Esophagus squamous epithelium (tissue), 4 donors: ENCODE data around the gene CACNA1B.

Experiments
- POLR2A ChIP-seq, 4 donors: fragments of 450-650 bp; IDR thresholded peaks; one replicate each; pipeline ENCODE4 v1.6.1; 2017; ENCODE audit warnings: antibody characterized with exemption in 4 of 4, mild to moderate bottlenecking in 4 of 4, moderate library complexity in 3 of 4
- TF ChIP-seq, protein P1 (sequence below), 6 experiments: fragments of 450-650 bp in 4 of 6; fragments of 200-600 bp in 2 of 6; sonication (generic) in 2 of 6; IDR thresholded peaks; one replicate each; pipeline ENCODE4 v1.5.1; 2016 to 2019; ENCODE audit warnings: antibody characterized with exemption in 6 of 6, mild to moderate bottlenecking in 4 of 6, moderate library complexity in 4 of 6

DNA sequence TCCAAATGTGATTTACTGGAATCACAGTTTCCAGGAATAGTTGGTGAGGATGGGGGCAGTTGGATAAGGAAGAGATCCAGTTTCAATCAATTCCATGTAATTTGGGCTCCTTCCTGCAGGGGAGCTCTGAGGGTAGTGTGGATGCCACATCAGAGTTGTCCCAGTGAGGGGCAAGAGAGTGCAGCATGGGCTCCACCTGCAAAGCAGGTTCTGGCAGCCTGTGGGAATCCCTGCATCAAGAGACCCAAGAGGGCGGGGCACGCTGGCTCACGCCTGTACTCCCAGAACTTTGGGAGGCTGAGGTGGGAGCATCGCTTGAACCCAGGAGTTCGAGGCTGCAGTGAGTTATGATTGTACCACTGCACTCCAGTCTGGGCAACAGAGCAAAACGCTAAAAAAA is 188.5 kb downstream of the CACNA1B start:
- TF ChIP-seq POLR2A (IDR thresholded peaks at IDR 0.05): no peak
- TF ChIP-seq, protein P1, sequence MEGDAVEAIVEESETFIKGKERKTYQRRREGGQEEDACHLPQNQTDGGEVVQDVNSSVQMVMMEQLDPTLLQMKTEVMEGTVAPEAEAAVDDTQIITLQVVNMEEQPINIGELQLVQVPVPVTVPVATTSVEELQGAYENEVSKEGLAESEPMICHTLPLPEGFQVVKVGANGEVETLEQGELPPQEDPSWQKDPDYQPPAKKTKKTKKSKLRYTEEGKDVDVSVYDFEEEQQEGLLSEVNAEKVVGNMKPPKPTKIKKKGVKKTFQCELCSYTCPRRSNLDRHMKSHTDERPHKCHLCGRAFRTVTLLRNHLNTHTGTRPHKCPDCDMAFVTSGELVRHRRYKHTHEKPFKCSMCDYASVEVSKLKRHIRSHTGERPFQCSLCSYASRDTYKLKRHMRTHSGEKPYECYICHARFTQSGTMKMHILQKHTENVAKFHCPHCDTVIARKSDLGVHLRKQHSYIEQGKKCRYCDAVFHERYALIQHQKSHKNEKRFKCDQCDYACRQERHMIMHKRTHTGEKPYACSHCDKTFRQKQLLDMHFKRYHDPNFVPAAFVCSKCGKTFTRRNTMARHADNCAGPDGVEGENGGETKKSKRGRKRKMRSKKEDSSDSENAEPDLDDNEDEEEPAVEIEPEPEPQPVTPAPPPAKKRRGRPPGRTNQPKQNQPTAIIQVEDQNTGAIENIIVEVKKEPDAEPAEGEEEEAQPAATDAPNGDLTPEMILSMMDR (IDR thresholded peaks at IDR 0.05): no peak
